Fibroblast of skin of left quadriceps (primary cell): ENCODE measurements around the gene SMC4.

ENCODE experiments used
- DNase-seq, 2 experiments: peaks; one replicate each; pipeline ENCODE4 v3.0.0-alpha.2; 2013; ENCODE audit warnings: low read depth in 2 of 2

Gene SMC4

GRCh38 chr3:160475884-160476283 is 76.4 kb downstream of the SMC4 start:
- no peak for DNase-seq

- no peak for DNase-seq
Measured at GRCh38 chr3:160477750-160478149, 78.3 kb downstream of the SMC4 start.

- DNase-seq, result no peak
Measured at GRCh38 chr3:160478338-160478737, 78.9 kb downstream of the SMC4 start.

- DNase-seq, result no peak
Measured at GRCh38 chr3:160479376-160479775, 79.9 kb downstream of the SMC4 start.

- DNase-seq, result no peak
Measured at GRCh38 chr3:160480931-160481330, 81.5 kb downstream of the SMC4 start.

- DNase-seq, result no peak
Measured at GRCh38 chr3:160481856-160482255, 82.4 kb downstream of the SMC4 start.

GRCh38 chr3:160482796-160483195 is 83.3 kb downstream of the SMC4 start:
- DNase-seq, result no peak
